Activated CD8-positive, alpha-beta T cell treated with anti-CD3 and anti-CD28 coated beads for 36 hours (primary cell): Measurements from ENCODE around the gene NAIP. TPM values are rescaled to one million over a fixed set of nuclear protein-coding genes. Genes with fewer than 3 reads are reported as not detected.
"Not testable (repeated sequence)": the region's sequence is repeated elsewhere in the genome, so short reads cannot be mapped to it uniquely, and the experiment has no call there.

ENCODE experiments used
- ATAC-seq: fragments of 200-7000 bp; cut with Tn5 transposase; one replicate; pipeline ENCODE4 v1.10.0; 2021; ENCODE audit warnings: mild to moderate bottlenecking, moderate library complexity
- CTCF ChIA-PET: fragments of 350-600 bp; sonication (Branson Sonifier 250); formaldehyde crosslinking; loops from one replicate; lab custom pipeline; 2021; ENCODE audit warnings: antibody characterized with exemption; lab: Charles Lee
- POLR2A ChIA-PET: fragments of 350-600 bp; sonication (Branson Sonifier 250); formaldehyde crosslinking; loops from one replicate; lab custom pipeline; 2021; ENCODE audit warnings: antibody characterized with exemption; lab: Charles Lee
- DNase-seq: peaks from one replicate; pipeline ENCODE4 v3.0.0-alpha.2; 2020
- H3K27ac Mint-ChIP-seq: one replicate; pipeline ENCODE4 v1.8.0; 2021; ENCODE audit warnings: mild to moderate bottlenecking, mixed read lengths
- H3K27me3 Mint-ChIP-seq: one replicate; pipeline ENCODE4 v1.8.0; 2021; ENCODE audit warnings: mixed read lengths
- H3K36me3 Mint-ChIP-seq: one replicate; pipeline ENCODE4 v1.8.0; 2021; ENCODE audit warnings: low read depth, mixed read lengths
- H3K4me1 Mint-ChIP-seq: one replicate; pipeline ENCODE4 v1.8.0; 2021; ENCODE audit warnings: low read depth, mixed read lengths
- H3K4me3 Mint-ChIP-seq: one replicate; pipeline ENCODE4 v1.8.0; 2021; ENCODE audit warnings: mild to moderate bottlenecking, moderate library complexity, mixed read lengths
- H3K9me3 Mint-ChIP-seq: one replicate; pipeline ENCODE4 v1.8.0; 2021; ENCODE audit warnings: mixed read lengths
- CTCF ChIP-seq: fragments of 200-600 bp; IDR thresholded peaks from one replicate; pipeline ENCODE4 v1.8.0; 2022; ENCODE audit warnings: antibody characterized with exemption, mild to moderate bottlenecking
- intact Hi-C: fragments of 100-400 bp; cut with micrococcal nuclease; formaldehyde crosslinking; loops from one replicate; pipeline ENCODE4 v1.10.0; 2022
- total RNA-seq, 2 experiments: library from RNA; stranded (reverse); gene quantifications; one replicate each; pipeline ENCODE4 v1.2.3, GENCODE V29; 2021

NAIP gene
- total RNA-seq, 2 experiments from 2014 or later = 4.9 to 5.1 TPM

DNA sequence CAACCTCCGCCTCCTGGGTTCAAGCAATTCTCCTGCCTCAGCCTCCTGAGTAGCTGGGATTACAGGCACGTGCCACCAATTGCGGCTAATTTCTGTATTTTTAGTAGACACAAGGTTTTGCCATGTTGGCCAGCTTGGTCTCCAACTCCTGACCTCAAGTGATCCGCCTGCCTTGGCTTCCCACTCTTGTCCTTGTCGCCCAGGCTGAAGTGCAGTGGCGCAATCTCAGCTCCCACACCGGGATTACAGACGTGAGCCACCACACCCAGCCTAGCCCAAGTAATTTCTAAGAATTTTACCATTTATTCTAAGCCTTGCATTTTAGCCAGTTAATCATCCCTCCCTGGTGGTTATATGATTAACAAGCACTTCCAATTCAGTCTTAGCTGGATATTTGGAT is 11.0 kb downstream of the NAIP start:
- Mint-ChIP-seq H3K9me3 (no peaks in the 10 kb centered on the region), H3K4me1 (no peaks in the 10 kb centered on the region), H3K27me3 (no peaks in the 10 kb centered on the region), H3K27ac (no peak overlapping the region), H3K4me3 (no peak overlapping the region), H3K36me3 (no peaks in the 10 kb centered on the region)
- TF ChIP-seq CTCF = no peak
- DNase-seq (no peak), ATAC-seq (no peak)
- intact Hi-C loops = no loop called here
- CTCF ChIA-PET = no interaction called here
- POLR2A ChIA-PET = no interaction called here

DNA sequence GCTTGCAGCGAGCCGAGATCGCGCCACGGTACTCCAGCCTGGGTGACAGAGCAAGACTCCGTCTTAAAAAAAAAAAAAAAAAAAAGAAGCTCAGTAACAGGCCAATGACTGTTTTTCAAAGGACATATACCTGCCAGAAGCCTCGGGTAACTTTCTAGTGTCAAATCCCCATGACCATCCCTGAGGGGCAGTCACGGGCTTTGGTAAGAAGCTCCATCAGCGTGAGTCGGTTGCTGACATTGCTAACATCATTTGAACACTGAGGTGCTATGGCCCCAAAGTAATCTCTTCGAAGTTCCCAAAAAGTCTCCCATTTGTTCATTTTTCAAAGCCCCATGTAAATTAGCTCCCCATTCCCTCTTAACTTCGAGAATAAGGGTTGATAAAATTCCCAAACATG is 11.6 kb downstream of the NAIP start:
- Mint-ChIP-seq H3K4me3 (no peak overlapping the region), H3K4me1 (no peaks in the 10 kb centered on the region), H3K36me3 (no peaks in the 10 kb centered on the region), H3K27ac (no peak overlapping the region), H3K9me3 (no peaks in the 10 kb centered on the region), H3K27me3 (no peaks in the 10 kb centered on the region)
- ATAC-seq (no peak), DNase-seq (no peak)
- POLR2A ChIA-PET = no interaction called here
- no peak for TF ChIP-seq CTCF
- intact Hi-C loops = no loop called here
- CTCF ChIA-PET = no interaction called here

DNA sequence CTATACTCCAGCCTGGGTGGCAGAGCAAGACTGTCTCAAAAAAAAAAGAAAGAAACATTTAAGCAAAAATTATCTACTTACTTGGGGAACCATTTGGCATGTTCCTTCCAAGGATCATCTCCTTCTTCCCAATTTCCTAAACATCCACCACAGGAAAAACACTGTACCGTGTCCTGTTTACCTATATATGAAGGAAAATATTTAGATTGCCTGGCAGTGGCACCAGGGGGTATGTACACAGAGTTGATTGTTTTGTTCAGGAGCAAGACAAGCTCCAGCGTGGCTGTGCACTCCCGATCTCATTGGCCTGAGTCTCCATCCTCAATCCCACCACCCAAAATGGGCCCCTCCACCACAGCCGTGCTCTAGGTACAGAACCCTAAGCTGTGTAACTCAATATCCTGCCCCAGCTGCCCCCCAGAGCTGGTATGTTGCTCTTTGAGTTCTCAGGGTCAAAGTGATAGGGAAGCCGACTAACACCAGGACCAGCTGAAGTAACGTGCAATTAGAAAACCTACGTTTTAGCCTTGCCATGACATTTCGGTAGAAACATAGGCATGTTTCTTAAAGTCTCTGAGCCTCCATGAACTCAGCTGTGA is 13.8 kb downstream of the NAIP start:
- intact Hi-C loops = no loop called here
- Mint-ChIP-seq H3K27ac (no peak overlapping the region), H3K36me3 (no peaks in the 10 kb centered on the region), H3K4me3 (no peak overlapping the region), H3K27me3 (no peaks in the 10 kb centered on the region), H3K9me3 (no peaks in the 10 kb centered on the region), H3K4me1 (no peaks in the 10 kb centered on the region)
- ATAC-seq (no peak), DNase-seq (no peak)
- no peak for TF ChIP-seq CTCF
- POLR2A ChIA-PET = interaction anchor here (0.6 kb wide), 1 partner anchor 1851 kb away, joined by 3 read pairs; no protein-coding TSS in a partner anchor
- CTCF ChIA-PET = no interaction called here

DNA sequence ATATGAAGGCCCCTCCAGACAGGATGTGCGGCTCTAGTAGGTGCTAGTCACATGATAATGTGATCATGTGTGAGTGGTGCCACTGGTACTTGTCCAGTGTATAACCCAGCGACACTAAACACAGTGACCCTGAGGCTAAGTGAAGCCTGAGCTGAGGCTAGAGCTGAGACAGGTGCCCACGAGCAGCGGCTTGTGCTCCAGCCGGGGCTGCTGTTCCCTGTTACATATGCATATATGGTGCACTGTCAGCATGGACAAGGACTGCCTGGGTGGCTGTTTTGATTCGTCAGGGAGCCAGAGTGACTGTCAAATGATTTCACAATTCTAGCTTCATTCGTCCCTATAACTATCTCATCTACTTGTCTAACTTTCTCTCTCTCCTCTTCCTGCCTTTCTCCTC is 18.2 kb downstream of the NAIP start:
- H3K4me1 Mint-ChIP-seq, H3K27me3 Mint-ChIP-seq, CTCF ChIA-PET, H3K36me3 Mint-ChIP-seq, H3K9me3 Mint-ChIP-seq, POLR2A ChIA-PET, H3K4me3 Mint-ChIP-seq, H3K27ac Mint-ChIP-seq, DNase-seq, intact Hi-C loops, ATAC-seq: not testable (repeated sequence)

GRCh38 chr5:70984882-70985281 is 40.3 kb downstream of the NAIP start:
- intact Hi-C loops, POLR2A ChIA-PET, H3K36me3 Mint-ChIP-seq, H3K9me3 Mint-ChIP-seq, H3K27ac Mint-ChIP-seq, H3K27me3 Mint-ChIP-seq, CTCF ChIA-PET, H3K4me3 Mint-ChIP-seq, ATAC-seq, H3K4me1 Mint-ChIP-seq, DNase-seq: not testable (repeated sequence)

DNA sequence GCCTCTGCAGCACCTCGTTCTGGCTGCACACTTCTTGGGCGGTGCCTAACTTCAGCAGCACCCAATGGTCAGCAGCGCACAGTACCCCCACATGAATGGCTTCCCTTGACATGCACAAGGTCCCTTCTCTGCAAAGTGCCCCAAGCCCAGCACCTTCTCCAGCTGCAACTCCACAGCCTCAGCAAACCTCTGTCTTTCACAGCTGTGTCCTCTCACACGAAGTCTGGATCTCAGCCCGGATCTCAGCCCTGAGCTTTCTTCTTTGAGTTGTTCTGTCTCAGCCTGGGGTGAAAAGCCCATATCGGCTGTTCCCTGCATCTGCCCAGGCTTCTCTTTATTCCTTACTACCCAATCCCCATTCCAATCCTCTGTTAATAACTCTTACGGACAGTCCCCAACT is 57.9 kb downstream of the NAIP start:
- intact Hi-C loops, DNase-seq, CTCF ChIA-PET, H3K9me3 Mint-ChIP-seq, H3K27ac Mint-ChIP-seq, H3K27me3 Mint-ChIP-seq, ATAC-seq, H3K4me1 Mint-ChIP-seq, POLR2A ChIA-PET, H3K4me3 Mint-ChIP-seq, H3K36me3 Mint-ChIP-seq: not testable (repeated sequence)

- H3K36me3 Mint-ChIP-seq, H3K4me3 Mint-ChIP-seq, POLR2A ChIA-PET, ATAC-seq, CTCF ChIA-PET, intact Hi-C loops, H3K9me3 Mint-ChIP-seq, H3K27ac Mint-ChIP-seq, H3K27me3 Mint-ChIP-seq, DNase-seq, H3K4me1 Mint-ChIP-seq: not testable (repeated sequence)
These were observed 60.6 kb downstream of the NAIP start for GRCh38 chr5:70964531-70964930.

- ATAC-seq, H3K27ac Mint-ChIP-seq, POLR2A ChIA-PET, CTCF ChIA-PET, H3K27me3 Mint-ChIP-seq, H3K9me3 Mint-ChIP-seq, H3K36me3 Mint-ChIP-seq, intact Hi-C loops, DNase-seq, H3K4me3 Mint-ChIP-seq, H3K4me1 Mint-ChIP-seq: not testable (repeated sequence)
These were observed 72.1 kb downstream of the NAIP start for GRCh38 chr5:70953068-70953467.

- H3K4me1 Mint-ChIP-seq, intact Hi-C loops, ATAC-seq, H3K27me3 Mint-ChIP-seq, POLR2A ChIA-PET, H3K27ac Mint-ChIP-seq, CTCF ChIA-PET, DNase-seq, H3K9me3 Mint-ChIP-seq, H3K36me3 Mint-ChIP-seq, H3K4me3 Mint-ChIP-seq: not testable (repeated sequence)
These were observed 92.6 kb downstream of the NAIP start for GRCh38 chr5:70932560-70932959.
